HUES6 (cell line): Measurements from ENCODE around the gene SPTA1.

ENCODE experiments used
- H3K27ac ChIP-seq: 2 replicates; pipeline ENCODE4 v1.7.0; 2013; ENCODE audit warnings: low read depth, mild to moderate bottlenecking, low read length, inconsistent platforms
- H3K27me3 ChIP-seq: 2 replicates; pipeline ENCODE4 v1.6.1; 2013; ENCODE audit warnings: low read length; ENCODE audit not compliant: control insufficient read depth, insufficient read depth
- H3K36me3 ChIP-seq: 2 replicates; pipeline ENCODE4 v1.6.1; 2013; ENCODE audit warnings: low read length; ENCODE audit not compliant: control insufficient read depth, insufficient read depth
- H3K4me1 ChIP-seq: 2 replicates; pipeline ENCODE4 v1.6.1; 2013; ENCODE audit warnings: low read length; ENCODE audit not compliant: control insufficient read depth, insufficient read depth
- H3K4me3 ChIP-seq: 2 replicates; pipeline ENCODE4 v1.5.1; 2013; ENCODE audit warnings: low read depth, low read length
- H3K9ac ChIP-seq: one replicate; pipeline ENCODE4 v1.6.1; 2013; ENCODE audit warnings: mild to moderate bottlenecking, low read length
- H3K9me3 ChIP-seq: 2 replicates; pipeline ENCODE4 v1.6.1; 2013; ENCODE audit warnings: low read depth, low read length; ENCODE audit not compliant: control insufficient read depth, insufficient read depth

SPTA1 gene

GRCh38 chr1:158686111-158687009, at the start of gene SPTA1:
Gene SPTA1 (minus strand): TSS chr1:158686715. CDS start chr1:158686517, 198 bp downstream.
- Histone ChIP-seq H3K36me3 (no peaks in the 10 kb centered on the region), H3K9ac (no peak within 1 kb of the TSS), H3K4me1 (no peaks in the 10 kb centered on the region), H3K4me3 (no peak within 1 kb of the TSS), H3K27ac (no peak within 1 kb of the TSS), H3K27me3 (no peaks in the 10 kb centered on the region), H3K9me3 (no peaks in the 10 kb centered on the region)

- no peaks in the 10 kb centered on the region for H3K36me3 ChIP-seq
- H3K4me1 ChIP-seq, result no peaks in the 10 kb centered on the region
- no peak overlapping the region for H3K9ac ChIP-seq
- H3K4me3 ChIP-seq, result no peak overlapping the region
- no peaks in the 10 kb centered on the region for H3K27me3 ChIP-seq
- no peak overlapping the region for H3K27ac ChIP-seq
- no peaks in the 10 kb centered on the region for H3K9me3 ChIP-seq
Measured at GRCh38 chr1:158735848-158736247, 49.3 kb upstream of the SPTA1 start.

GRCh38 chr1:158732524-158732923, 46.0 kb upstream of the SPTA1 start:
- H3K9ac ChIP-seq, result no peak overlapping the region
- H3K27me3 ChIP-seq, result no peaks in the 10 kb centered on the region
- H3K4me3 ChIP-seq, result no peak overlapping the region
- H3K27ac ChIP-seq, result no peak overlapping the region
- no peaks in the 10 kb centered on the region for H3K36me3 ChIP-seq
- H3K9me3 ChIP-seq, result no peaks in the 10 kb centered on the region
- H3K4me1 ChIP-seq, result no peaks in the 10 kb centered on the region

- no peak overlapping the region for H3K27ac ChIP-seq
- H3K36me3 ChIP-seq, result no peaks in the 10 kb centered on the region
- H3K9me3 ChIP-seq, result no peaks in the 10 kb centered on the region
- H3K4me1 ChIP-seq, result no peaks in the 10 kb centered on the region
- H3K4me3 ChIP-seq, result no peak overlapping the region
- no peaks in the 10 kb centered on the region for H3K27me3 ChIP-seq
- no peak overlapping the region for H3K9ac ChIP-seq
Measured at GRCh38 chr1:158731707-158732106, 45.2 kb upstream of the SPTA1 start.

- no peaks in the 10 kb centered on the region for H3K9me3 ChIP-seq
- no peak overlapping the region for H3K27ac ChIP-seq
- no peaks in the 10 kb centered on the region for H3K36me3 ChIP-seq
- H3K4me1 ChIP-seq, result no peaks in the 10 kb centered on the region
- H3K27me3 ChIP-seq, result no peaks in the 10 kb centered on the region
- H3K4me3 ChIP-seq, result no peak overlapping the region
- no peak overlapping the region for H3K9ac ChIP-seq
Measured at GRCh38 chr1:158730453-158730852, 43.9 kb upstream of the SPTA1 start.

GRCh38 chr1:158728510-158729225, 42.2 kb upstream of the SPTA1 start:
- no peaks in the 10 kb centered on the region for H3K36me3 ChIP-seq
- no peaks in the 10 kb centered on the region for H3K27me3 ChIP-seq
- no peak overlapping the region for H3K4me3 ChIP-seq
- H3K9me3 ChIP-seq, result no peaks in the 10 kb centered on the region
- H3K9ac ChIP-seq, result no peak overlapping the region
- H3K4me1 ChIP-seq, result no peaks in the 10 kb centered on the region
- H3K27ac ChIP-seq, result no peak overlapping the region

- Histone ChIP-seq H3K27me3 (no peaks in the 10 kb centered on the region), H3K9me3 (no peaks in the 10 kb centered on the region), H3K9ac (no peak overlapping the region), H3K36me3 (no peaks in the 10 kb centered on the region), H3K4me3 (no peak overlapping the region), H3K27ac (no peak overlapping the region), H3K4me1 (no peaks in the 10 kb centered on the region)
Measured at GRCh38 chr1:158724442-158724841, 37.9 kb upstream of the SPTA1 start.

GRCh38 chr1:158720620-158721019, 34.1 kb upstream of the SPTA1 start, which contains the start of gene OR6K3:
Gene OR6K3 (minus strand): TSS chr1:158720720. CDS start chr1:158718115, 2,605 bp downstream.
- H3K36me3 ChIP-seq, result no peaks in the 10 kb centered on the region
- H3K27ac ChIP-seq, result no peak within 1 kb of the TSS
- H3K4me1 ChIP-seq, result no peaks in the 10 kb centered on the region
- no peak within 1 kb of the TSS for H3K4me3 ChIP-seq
- H3K27me3 ChIP-seq, result no peaks in the 10 kb centered on the region
- no peak within 1 kb of the TSS for H3K9ac ChIP-seq
- no peaks in the 10 kb centered on the region for H3K9me3 ChIP-seq

- no peak overlapping the region for H3K27ac ChIP-seq
- no peaks in the 10 kb centered on the region for H3K36me3 ChIP-seq
- no peaks in the 10 kb centered on the region for H3K9me3 ChIP-seq
Measured at GRCh38 chr1:158719664-158720063, 33.1 kb upstream of the SPTA1 start.

GRCh38 chr1:158717344-158717743, 30.8 kb upstream of the SPTA1 start:
- Histone ChIP-seq H3K4me1 (no peaks in the 10 kb centered on the region), H3K36me3 (no peaks in the 10 kb centered on the region), H3K27ac (no peak overlapping the region), H3K27me3 (peaks cover 4% of the 10 kb centered on the region; the same call in 1 of the 2 replicates), H3K9me3 (no peaks in the 10 kb centered on the region), H3K9ac (no peak overlapping the region), H3K4me3 (no peak overlapping the region)

More at GRCh38 chr1:158719664-158720063, 33.1 kb upstream of the SPTA1 start:
- Histone ChIP-seq H3K4me1 (no peaks in the 10 kb centered on the region), H3K27me3 (no peaks in the 10 kb centered on the region), H3K9ac (no peak overlapping the region), H3K4me3 (no peak overlapping the region)

- H3K27ac ChIP-seq, result no peak overlapping the region
- H3K4me3 ChIP-seq, result no peak overlapping the region
- H3K9ac ChIP-seq, result no peak overlapping the region
- no peaks in the 10 kb centered on the region for H3K9me3 ChIP-seq
- peaks cover 4% of the 10 kb centered on the region; the same call in 1 of the 2 replicates for H3K27me3 ChIP-seq
- H3K36me3 ChIP-seq, result no peaks in the 10 kb centered on the region
- no peaks in the 10 kb centered on the region for H3K4me1 ChIP-seq
Measured at GRCh38 chr1:158716335-158716734, 29.8 kb upstream of the SPTA1 start.
